GM11168 (cell line): Measurements from ENCODE around the gene JUP.

Experiments
- in situ Hi-C: fragments of 300-500 bp; cut with MboI; formaldehyde crosslinking; loops from one replicate; pipeline ENCODE4 v1.12.0; 2022; ENCODE audit warnings: low sequenced_read_pairs; ENCODE audit not compliant: unreplicated experiment

JUP gene

DNA sequence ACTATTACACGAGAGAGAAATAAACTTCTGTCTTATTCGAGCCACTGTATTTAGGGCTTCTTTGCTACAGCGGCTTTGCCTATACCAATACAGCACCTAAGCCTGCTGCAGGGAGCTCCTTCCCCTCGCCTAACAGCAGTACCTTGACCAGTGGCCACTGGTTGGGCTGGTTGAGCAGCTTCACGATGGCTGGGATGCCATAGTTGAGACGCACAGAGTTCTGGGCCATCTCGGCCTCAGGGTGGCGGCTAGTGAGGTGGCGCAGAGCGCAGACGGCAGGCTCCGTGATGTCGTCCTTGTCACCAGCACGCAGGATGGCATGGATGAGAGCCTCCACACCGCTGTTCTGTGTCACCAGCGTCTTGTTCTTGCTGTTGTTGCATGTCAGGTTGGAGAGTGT lies 23.7 kb downstream of the JUP start:
- in situ Hi-C loops, result no loop called here

GRCh38 chr17:41762391-41762790 lies 24.1 kb downstream of the JUP start:
- in situ Hi-C loops, result no loop called here

DNA sequence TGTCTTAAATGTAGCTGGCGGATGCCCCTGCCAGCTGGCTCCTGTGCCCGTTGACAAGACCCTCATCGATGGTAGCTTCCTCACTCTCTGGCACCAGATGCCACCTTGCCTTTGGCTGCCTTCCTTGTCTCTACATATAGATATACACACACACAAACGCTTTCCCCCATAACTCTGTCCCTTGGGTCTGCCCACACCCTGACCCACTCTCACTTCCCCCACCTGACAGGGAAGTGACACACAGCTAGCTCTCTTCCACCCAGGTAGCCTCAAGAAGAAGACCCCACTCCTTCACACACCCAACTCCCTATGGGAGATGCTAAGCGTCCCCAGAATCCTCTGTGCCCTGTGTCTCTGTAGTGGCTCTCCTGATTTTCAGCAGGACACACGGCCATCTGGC lies 25.6 kb downstream of the JUP start:
- in situ Hi-C loops, result no loop called here

DNA sequence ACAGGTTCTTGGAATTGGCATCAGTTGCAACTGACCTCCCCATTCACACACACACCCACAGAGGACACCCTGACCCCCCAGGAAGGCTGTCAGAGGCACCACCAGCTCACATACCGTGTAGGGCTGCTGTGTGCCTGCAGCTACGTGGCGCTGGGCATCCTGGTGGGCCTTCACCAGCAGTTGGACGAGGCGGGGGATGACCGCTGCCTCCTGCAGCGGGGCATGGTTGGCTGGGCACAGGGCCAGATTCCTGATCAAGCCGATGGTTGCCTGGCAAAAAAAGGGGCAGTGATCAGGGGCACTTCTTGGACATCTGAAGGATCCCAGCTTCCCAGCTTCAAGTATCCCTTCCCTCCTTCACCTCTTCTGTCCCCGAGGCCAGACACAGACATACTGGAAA lies 27.9 kb downstream of the JUP start:
- in situ Hi-C loops, result no loop called here

- in situ Hi-C loops, result no loop called here
These were observed 32.4 kb downstream of the JUP start for GRCh38 chr17:41754066-41754465.

DNA sequence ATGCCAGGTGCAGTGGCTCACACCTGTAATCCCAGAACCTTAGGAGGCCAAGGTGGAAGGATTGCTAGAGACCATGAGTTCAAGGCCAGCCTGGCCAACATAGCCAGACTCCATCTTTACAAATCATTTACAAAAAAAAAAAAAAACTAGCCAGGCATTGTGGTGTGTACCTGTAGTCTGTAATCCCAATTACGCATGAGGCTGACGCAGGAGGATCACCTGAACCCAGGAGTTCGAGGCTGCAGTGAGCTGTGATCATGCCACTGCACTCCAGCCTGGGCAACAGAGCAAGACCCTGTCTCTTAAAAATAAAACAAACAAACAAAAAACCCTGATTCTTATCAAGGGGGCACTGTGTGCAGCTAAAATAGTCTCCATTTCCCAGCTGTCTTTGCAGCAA lies 35.2 kb downstream of the JUP start:
- in situ Hi-C loops, result no loop called here

- in situ Hi-C loops, result no loop called here
These were observed 35.6 kb downstream of the JUP start for GRCh38 chr17:41750862-41751261.

DNA sequence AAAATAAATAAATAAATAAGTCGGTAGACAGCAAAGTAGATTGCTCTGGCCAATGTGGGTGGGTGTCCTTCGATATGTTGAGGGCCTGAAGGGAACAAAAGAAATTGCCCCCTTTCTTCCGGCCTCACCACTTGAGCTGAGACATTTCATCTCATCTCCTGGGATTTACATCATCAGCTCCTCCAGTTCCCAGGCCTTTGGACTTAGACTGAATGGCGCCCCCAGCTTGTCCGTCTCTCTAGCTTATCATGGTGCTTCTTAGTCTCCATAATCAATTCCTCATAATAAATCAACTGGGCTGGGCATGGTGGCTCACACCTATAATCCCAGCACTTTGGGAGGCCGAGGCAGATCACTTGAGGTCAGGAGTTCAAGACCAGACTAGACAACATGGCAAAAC lies 38.2 kb downstream of the JUP start:
- in situ Hi-C loops, result loop anchor here (5.0 kb wide), 1 partner anchor 49 kb away; no protein-coding TSS in a partner anchor

GRCh38 chr17:41741709-41742108 lies 44.8 kb downstream of the JUP start:
- in situ Hi-C loops, result no loop called here

DNA sequence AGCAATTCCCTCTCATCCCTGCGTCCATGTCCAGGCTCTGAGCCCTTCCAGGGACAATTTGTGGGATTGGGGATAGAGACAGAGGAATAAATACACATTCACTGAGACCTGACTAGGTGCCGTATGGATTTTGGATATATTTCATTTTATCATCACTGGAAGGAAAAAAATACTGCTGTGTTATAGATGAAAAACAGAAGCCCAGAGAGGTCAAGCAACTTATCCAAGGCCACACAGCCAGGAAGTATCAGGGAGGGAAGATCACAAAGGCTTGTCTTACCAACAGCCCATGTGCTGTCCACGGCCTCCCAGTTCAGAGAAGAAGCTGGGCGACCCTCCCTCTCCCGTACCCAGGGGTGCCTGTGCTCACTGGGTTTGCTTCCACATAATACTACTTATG lies 46.0 kb downstream of the JUP start:
- in situ Hi-C loops, result no loop called here

DNA sequence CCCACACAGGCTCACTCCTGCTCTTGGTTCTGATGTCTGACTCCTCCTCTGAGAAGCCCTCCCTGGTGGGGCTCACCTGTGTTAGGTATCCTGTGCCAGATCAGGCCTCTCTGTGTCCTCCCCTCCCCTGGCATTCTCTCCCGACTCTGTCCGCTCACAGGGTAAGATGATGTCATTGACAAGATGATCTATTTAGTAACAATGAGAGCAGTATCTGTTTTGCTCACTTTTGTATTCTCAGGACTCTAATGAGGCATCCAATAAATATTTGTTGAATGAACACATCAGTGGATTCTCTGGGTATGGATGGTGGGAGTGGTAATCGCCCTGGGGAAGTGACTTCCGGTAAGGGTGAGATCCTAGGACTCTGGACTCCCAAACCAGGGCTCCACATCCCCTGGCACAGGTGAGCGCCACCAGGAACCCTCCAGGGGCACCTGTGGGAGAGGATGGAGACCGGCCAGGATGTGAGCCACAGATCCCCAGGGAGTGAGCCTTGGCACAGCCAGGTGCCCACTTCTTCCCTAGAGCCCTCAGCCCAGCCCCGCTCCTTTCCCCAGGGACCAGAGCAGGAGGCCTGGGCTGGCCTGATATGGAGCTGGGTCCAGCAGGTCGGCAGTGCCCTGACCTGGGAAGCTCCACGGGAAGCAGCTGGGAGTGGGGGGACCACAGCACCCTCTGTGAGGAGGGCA lies 46.7 kb downstream of the JUP start:
- in situ Hi-C loops, result no loop called here

- in situ Hi-C loops, result no loop called here
These were observed 47.8 kb downstream of the JUP start for GRCh38 chr17:41738801-41739112.

DNA sequence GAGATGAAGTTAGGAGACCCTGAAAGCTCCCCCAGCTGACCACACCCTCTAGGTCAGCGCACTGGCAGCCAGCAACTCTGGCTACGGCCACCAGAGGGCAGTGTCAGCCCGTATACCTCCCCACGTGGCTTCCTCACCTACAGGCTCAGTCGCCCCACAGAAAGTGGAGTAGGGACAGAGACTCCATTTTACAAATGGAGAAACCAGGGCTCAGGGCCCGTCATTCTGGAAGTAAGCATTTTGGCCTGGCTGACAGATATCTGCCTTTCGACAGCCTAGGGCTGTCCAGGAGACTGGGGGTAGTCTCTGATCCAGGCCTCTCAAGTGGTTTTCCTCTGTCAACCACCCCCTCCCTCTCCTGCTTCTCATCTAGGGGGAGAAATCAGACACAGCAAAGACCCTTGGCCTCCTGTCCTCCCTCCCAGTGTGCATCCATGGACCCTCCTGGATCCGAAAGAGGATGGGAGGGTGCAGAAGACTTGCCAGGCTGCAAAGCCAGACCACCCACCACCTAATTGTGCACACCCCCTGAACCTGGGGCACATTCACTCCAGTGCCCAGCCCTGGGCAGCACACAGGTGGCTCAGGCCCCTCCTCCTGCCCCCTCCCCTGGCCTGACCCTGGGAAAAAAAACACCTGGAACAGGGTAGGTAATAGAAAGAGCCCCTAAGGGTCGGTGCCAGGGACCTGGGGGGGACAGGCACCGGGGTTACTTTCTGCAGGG lies 48.3 kb downstream of the JUP start:
- in situ Hi-C loops, result no loop called here

DNA sequence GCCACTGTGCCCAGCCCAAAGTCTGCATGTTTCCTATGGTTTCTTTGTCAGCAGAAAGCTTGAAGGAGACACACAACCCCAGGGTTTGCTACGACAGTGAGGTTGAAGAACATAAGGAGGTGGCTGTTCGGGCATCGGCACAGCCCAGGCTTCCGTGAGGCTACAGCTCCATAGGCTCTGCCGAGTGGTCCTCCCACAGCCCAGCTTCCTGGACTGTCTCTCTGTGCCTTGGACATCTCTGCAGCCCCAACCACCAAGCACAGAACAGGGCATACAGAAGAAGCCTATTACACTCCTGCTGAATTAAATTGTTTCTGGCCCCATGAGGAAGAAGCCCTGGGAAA lies 48.9 kb downstream of the JUP start:
- in situ Hi-C loops, result no loop called here

DNA sequence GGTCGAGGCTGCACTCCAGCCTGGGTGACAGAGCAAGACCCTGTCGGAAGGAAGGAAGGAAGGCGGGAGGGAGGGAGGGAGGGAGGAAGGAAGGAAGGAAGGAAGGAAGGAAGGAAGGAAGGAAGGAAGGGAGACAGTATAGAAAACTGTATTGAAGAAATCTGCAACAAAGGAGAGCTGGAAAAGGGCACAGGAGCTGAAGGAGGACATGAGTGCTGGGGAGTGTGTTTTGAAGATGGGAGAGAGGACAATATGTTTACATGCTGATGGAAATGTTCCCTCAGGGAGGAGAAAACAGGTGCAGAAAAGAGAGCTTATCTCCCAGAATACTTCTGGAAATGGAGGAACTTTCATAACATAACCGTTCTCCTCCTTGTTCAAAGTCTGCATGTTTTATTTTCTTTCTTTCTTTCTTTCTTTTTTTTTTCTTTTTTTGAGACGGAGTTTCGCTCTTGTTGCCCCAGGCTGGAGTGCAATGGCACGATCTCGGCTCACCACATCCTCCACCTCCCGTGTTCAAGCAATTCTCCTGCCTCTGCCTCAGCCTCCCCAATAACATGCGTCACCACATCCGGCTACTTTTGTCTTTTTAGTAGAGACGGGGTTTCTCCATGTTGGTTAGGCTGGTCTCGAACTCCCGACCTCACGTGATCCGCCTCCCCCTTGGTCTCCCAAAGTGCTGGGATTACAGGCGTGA lies 49.4 kb downstream of the JUP start:
- in situ Hi-C loops, result no loop called here

- in situ Hi-C loops, result no loop called here
These were observed 50.8 kb downstream of the JUP start for GRCh38 chr17:41735744-41736143.

DNA sequence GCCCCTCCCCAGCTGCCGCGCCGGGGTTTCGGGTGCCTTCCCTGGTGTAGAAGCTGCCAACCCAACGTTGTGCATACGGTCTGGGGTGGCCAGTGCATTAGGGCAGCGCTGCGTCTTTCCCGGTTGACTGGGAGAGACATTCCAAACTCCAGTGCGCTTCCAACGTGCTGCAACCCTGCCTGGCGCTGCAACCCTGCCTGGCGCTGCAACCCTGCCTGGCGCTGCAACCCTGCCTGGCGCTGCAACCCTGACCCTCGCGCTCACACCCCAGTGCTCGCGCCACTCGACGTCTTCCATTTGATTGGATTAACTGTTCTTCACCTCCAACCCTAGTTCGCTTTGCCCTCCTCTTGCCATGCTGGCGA lies 51.6 kb downstream of the JUP start:
- in situ Hi-C loops, result no loop called here

- in situ Hi-C loops, result no loop called here
These were observed 52.2 kb downstream of the JUP start, which contains the start of gene HAP1 for GRCh38 chr17:41734139-41734948. TSS of gene HAP1 (minus strand) at chr17:41734643. CDS start at chr17:41734634, 9 bp downstream.

GRCh38 chr17:41733348-41734138 lies 53.0 kb downstream of the JUP start:
- in situ Hi-C loops, result no loop called here

DNA sequence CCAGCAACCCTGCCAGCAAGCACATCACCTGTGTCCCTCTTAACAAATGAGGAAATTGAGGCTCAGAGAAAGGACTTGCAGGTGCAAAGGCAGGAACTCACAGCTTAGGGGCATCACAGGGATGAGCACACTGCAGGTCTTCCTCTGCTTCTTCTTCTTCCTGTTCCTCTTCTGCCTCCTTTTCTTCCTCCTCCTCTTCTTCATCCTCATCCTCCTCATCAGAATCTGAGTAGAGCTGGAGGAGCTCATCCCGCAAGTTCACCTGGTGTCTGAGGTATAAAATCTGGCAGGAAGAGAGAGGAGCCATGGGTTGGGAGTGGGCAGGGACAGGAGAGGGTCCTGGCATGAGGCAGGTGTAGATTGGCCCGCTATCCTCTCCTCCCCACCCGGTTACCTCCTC lies 54.7 kb downstream of the JUP start:
- in situ Hi-C loops, result no loop called here
